Muscle layer of colon (tissue), 2 donors: ENCODE results near the gene FNTB.

ENCODE experiments used
- H3K27ac ChIP-seq: one replicate; pipeline ENCODE4 v1.7.0; 2013; ENCODE audit warnings: low read depth, mild to moderate bottlenecking, low read length, moderate library complexity
- H3K27me3 ChIP-seq, 2 donors: one replicate each; pipeline ENCODE4 v1.7.0; 2013; ENCODE audit warnings: low read length in 2 of 2, mild to moderate bottlenecking in 2 of 2; ENCODE audit not compliant: insufficient read depth in 2 of 2, control insufficient read depth in 1 of 2
- H3K36me3 ChIP-seq: one replicate; pipeline ENCODE4 v1.7.0; 2013; ENCODE audit warnings: mild to moderate bottlenecking, low read length; ENCODE audit not compliant: insufficient read depth
- H3K4me1 ChIP-seq: one replicate; pipeline ENCODE4 v1.7.0; 2013; ENCODE audit warnings: mild to moderate bottlenecking, low read length; ENCODE audit not compliant: insufficient read depth
- H3K4me3 ChIP-seq, 2 donors: one replicate each; pipeline ENCODE4 v1.7.0; 2013; ENCODE audit warnings: low read length in 2 of 2, low read depth in 1 of 2, mild to moderate bottlenecking in 1 of 2, moderate library complexity in 1 of 2
- H3K9ac ChIP-seq: one replicate; pipeline ENCODE4 v1.7.0; 2013; ENCODE audit warnings: low read length
- H3K9me3 ChIP-seq: one replicate; pipeline ENCODE4 v1.7.0; 2013; ENCODE audit warnings: mild to moderate bottlenecking, low read length
- donor health status: abdominal sarcoma.
- donor health status: Adenocarcinoma of cecum.

FNTB gene

DNA sequence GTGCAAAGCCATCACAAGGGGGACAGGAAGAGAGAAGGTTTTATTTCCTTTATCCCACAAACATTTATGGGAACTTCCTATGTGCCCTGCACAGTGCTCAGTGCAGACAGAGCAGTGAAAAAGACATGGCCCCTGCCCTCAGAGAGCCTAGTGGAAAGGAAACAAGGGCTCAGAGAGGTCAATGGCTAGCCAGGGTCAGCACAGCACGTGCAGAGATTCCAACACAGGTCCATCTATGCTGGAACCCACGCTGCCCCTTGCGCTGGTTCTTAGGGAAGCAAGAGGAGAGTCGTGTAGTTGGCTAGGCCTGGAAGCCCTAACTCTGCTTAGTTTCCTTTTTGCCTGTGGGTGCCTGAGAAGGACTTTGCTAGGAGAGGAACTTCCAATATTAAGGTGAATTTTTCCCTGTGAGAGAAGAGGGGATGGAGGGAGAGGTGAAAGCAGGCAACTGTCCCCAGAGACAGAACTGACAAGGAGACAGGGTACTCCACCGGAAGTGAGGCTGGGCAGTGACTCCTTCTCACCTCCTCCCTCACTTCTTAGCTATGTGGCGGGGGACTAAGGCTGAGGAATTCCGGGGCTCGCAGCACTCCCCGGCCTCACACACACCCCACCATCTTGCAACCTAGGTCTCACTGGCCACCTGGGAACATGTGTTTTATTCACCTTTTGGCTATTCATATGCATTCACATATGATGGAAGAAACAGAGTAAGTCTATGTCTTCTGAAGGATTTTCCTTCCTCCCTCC, 32.0 kb upstream of the FNTB start:
- H3K9me3 ChIP-seq = no peaks in the 10 kb centered on the region
- H3K36me3 ChIP-seq = no peaks in the 10 kb centered on the region
- H3K27ac ChIP-seq = no peak overlapping the region
- no peaks in the 10 kb centered on the region for H3K27me3 ChIP-seq
- no peak overlapping the region for H3K4me3 ChIP-seq
- no peaks in the 10 kb centered on the region for H3K4me1 ChIP-seq
- H3K9ac ChIP-seq = no peak overlapping the region

DNA sequence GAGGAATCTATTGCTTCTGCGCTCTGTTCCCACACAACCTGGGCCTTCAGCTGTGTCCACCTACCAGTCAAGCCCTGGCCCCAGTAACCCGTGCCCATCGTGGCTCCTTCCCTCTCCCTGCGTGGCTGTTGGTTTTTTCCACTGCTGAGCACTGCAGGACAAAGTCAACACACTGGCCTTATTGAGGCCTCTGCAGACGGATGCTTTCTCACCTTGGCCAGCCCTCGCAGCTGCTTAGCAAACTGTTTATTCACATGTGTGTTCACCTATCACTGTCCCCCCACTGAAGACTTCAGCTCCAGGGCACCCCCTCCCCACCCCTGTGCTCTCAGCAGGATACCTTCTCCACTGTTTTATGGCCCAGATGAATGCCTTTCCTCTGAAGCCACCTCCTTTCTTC, 31.4 kb upstream of the FNTB start:
- no peak overlapping the region for H3K4me3 ChIP-seq
- no peak overlapping the region for H3K9ac ChIP-seq
- H3K9me3 ChIP-seq = no peaks in the 10 kb centered on the region
- no peaks in the 10 kb centered on the region for H3K4me1 ChIP-seq
- no peak overlapping the region for H3K27ac ChIP-seq
- H3K27me3 ChIP-seq = no peaks in the 10 kb centered on the region
- no peaks in the 10 kb centered on the region for H3K36me3 ChIP-seq

DNA sequence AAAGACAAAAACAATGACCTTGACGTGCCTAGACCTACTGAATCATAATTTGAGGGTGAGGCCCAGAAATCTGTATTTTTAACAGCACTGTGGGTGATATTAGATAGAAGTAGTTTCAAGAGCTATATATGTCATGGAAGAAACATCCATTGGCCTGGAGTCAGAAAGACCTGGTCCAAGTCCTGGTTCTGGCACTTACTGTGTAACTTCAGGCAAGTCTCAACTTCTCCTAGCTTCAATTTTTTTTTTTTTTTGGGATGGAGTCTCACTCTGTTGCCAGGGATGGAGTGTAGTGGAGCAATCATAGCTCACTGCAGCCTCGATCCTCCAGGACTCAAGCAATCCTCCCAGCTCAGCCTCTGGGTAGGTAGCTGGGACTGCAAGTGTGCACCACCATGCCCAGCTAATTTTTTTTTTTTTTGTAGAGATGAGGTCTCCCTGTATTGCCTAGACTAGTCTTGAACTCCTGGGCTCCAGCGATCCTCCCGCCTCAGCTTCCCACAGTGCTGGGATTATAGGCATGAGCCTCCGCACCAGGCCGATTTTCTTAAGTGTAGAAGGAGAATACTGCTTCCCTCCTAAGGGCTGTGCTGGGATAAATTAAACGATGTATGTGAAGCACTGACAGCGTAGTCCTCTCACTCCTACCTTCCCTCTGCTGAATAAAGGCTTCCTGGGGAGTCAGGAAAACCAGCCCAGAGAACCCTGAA, 29.8 kb upstream of the FNTB start:
- H3K27me3 ChIP-seq = no peaks in the 10 kb centered on the region
- H3K9me3 ChIP-seq = no peaks in the 10 kb centered on the region
- no peaks in the 10 kb centered on the region for H3K36me3 ChIP-seq
- no peak overlapping the region for H3K4me3 ChIP-seq
- H3K4me1 ChIP-seq = no peaks in the 10 kb centered on the region
- H3K27ac ChIP-seq = no peak overlapping the region
- no peak overlapping the region for H3K9ac ChIP-seq

DNA sequence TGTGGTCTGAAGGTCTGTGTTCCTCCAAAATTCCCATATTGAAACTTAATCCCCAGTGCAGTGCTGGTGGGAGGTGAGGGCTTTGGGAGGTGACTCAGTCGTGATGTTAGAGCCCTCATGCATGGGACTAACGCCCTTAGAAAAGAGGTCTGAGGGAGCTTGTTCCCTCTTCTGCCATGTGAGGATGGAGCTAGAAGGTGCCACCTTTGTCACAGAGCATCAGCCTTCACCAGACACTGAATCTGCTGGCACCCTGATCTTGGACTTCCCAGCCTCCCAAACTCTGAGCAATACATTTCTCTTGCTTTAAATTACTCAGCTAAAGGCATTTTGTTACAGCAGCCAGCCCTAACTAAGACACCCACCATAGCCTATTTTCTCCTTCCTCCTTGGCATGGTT, 28.5 kb upstream of the FNTB start:
- H3K36me3 ChIP-seq = no peaks in the 10 kb centered on the region
- H3K27me3 ChIP-seq = no peaks in the 10 kb centered on the region
- no peak overlapping the region for H3K9ac ChIP-seq
- no peaks in the 10 kb centered on the region for H3K9me3 ChIP-seq
- H3K4me1 ChIP-seq = no peaks in the 10 kb centered on the region
- no peak overlapping the region for H3K27ac ChIP-seq
- no peak overlapping the region for H3K4me3 ChIP-seq

DNA sequence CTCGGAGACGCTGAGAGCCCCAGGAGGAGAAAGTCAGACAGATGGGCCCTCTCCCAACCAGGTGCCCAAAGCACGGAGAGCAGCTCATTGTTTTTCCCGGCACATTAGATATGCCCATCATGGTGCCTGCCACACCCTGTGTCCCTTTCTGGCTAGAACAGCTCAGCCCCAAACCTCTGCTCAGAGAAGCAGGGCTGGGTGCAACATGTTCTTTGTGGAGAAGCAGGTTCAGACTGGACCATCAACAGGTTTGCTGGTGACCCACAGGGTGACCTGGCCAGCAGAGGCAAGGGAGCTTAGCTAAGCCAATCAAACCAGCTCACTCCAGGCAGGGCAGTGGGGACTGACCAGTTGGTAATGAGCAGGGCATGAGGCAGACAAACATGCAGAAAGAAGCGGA, 28.0 kb upstream of the FNTB start:
- Histone ChIP-seq H3K27me3 (no peaks in the 10 kb centered on the region), H3K4me1 (no peaks in the 10 kb centered on the region), H3K9me3 (no peaks in the 10 kb centered on the region), H3K27ac (no peak overlapping the region), H3K36me3 (no peaks in the 10 kb centered on the region), H3K4me3 (no peak overlapping the region), H3K9ac (no peak overlapping the region)

DNA sequence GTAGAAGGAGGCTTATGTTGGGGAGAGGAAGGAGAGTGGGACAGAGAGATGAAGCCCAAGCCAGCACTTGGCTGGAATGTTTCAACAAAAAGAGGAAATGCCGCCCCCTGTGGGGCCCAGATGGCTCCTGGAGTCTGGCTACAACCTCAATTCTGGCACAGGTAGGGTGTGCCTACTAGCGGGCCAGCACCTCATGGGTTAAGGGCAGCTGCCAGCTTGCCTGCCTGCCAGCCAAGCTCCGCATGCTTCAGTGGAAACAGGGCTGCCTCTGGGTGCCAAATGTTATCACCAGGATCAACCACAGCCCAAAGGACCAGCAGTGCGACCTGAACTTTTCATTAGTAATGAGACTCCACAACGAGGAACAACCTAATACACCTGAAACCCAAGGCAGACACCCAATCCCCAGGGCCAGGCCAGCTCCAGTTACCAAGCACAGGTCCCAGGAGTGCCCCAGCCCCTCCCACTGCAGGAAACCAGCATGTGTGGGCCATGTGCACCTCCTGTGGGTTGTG, 25.9 kb upstream of the FNTB start:
- Histone ChIP-seq H3K27ac (no peak overlapping the region), H3K4me3 (no peak overlapping the region), H3K9me3 (no peaks in the 10 kb centered on the region), H3K36me3 (no peaks in the 10 kb centered on the region), H3K27me3 (no peaks in the 10 kb centered on the region), H3K4me1 (no peaks in the 10 kb centered on the region), H3K9ac (no peak overlapping the region)

DNA sequence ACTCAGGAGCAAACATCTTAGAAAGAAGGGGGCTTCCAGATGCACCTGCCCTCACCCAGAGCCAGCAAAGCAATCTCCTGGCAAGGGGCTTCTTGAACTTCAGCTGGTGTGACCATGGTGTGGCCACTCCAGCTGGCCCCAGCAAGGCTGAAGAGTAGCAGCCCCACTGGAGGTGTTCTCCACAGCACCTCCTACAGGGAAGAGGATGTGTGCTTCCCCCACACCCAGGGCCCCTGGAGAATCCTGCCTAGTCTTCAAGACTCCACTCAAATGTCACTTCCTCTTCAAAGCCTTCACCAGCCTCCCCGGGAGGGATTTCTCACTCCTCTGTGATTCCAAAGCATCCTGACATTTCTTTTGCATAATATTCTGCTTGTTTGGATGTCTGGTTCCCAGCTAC, 23.1 kb upstream of the FNTB start:
- no peaks in the 10 kb centered on the region for H3K9me3 ChIP-seq
- no peaks in the 10 kb centered on the region for H3K36me3 ChIP-seq
- no peak overlapping the region for H3K9ac ChIP-seq
- no peak overlapping the region for H3K4me3 ChIP-seq
- H3K4me1 ChIP-seq = no peaks in the 10 kb centered on the region
- H3K27me3 ChIP-seq = no peaks in the 10 kb centered on the region
- H3K27ac ChIP-seq = no peak overlapping the region

DNA sequence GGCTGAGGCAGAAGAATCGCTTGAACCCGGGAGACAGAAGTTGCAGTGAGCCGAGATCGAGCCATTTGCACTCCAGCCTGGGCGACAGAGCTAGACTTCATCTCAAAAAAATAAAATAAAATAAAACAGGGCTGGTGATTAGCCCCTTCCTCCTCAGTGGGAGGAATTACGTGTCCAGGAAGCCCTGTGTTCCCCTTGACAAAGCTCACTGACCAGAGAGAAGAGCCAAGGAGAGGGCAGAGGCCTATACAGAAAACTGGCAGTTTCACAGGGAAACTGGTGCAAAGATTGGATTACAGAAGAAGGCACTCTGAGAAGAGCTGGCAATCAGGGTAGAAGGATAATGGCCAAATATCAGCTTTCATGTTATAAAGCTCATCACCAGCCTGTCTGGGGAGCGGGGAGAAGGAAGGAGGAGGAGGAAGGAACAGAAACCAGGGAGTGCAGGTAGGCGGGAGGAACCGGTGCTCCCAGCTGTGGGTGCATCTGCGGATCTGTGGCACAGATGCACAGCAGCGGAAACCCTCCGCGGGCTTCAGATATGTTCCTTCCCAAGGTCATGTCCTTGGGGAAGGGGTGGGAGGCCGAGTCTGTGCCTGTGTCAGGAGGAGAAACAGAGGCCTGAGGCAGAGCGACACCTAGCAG, 21.2 kb upstream of the FNTB start:
- Histone ChIP-seq H3K36me3 (no peaks in the 10 kb centered on the region), H3K4me1 (no peaks in the 10 kb centered on the region), H3K9ac (no peak overlapping the region), H3K27ac (no peak overlapping the region), H3K4me3 (no peak overlapping the region), H3K9me3 (no peaks in the 10 kb centered on the region), H3K27me3 (no peaks in the 10 kb centered on the region)

DNA sequence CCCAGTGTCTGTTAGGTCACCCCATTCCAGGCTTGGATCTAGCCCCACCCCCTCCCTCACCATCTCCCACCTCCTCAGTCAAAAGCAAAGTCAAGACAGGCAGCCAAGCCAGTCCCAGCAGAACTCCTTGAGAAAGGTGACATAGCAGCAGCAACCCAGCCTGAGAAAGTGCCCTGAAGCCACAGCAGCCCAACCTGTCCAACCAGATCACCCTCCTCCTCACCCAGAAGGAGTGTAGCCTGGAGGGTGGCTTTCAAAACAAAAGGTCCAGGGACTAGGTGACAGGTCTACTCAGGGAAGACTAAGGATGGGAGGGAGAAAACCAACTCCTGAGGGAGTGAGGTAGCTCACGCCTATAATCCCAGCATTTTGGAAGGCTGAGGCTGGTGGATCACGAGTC, 19.7 kb upstream of the FNTB start:
- H3K9me3 ChIP-seq = no peaks in the 10 kb centered on the region
- no peaks in the 10 kb centered on the region for H3K36me3 ChIP-seq
- no peak overlapping the region for H3K4me3 ChIP-seq
- H3K27me3 ChIP-seq = peaks cover 0 to 12% of the 10 kb centered on the region in 2 donors
- H3K9ac ChIP-seq = no peak overlapping the region
- no peak overlapping the region for H3K27ac ChIP-seq
- H3K4me1 ChIP-seq = peaks cover 7% of the 10 kb centered on the region

DNA sequence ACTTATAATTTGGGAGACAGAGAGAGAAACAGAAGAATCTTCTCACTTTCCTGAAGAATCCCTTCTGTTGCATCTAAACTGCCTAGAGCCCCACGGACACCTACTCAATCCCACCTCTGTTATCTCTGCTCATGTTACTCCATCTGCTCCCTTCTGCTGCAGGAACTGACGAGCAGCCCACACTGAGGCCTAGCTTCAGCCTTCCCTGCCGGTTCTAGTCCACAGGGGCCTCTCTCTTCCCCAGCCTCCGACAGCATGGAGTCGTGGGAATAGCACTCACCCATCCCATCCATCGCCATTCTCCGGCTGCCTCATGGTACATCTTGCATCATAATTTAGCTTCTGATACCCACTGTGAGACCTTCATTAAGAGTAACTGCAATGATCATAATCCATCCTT, 18.5 kb upstream of the FNTB start:
- H3K4me1 ChIP-seq = peaks cover 12% of the 10 kb centered on the region
- peaks cover 0 to 12% of the 10 kb centered on the region in 2 donors for H3K27me3 ChIP-seq
- no peaks in the 10 kb centered on the region for H3K9me3 ChIP-seq
- H3K36me3 ChIP-seq = no peaks in the 10 kb centered on the region
- H3K27ac ChIP-seq = no peak overlapping the region
- H3K4me3 ChIP-seq = no peak overlapping the region
- no peak overlapping the region for H3K9ac ChIP-seq

DNA sequence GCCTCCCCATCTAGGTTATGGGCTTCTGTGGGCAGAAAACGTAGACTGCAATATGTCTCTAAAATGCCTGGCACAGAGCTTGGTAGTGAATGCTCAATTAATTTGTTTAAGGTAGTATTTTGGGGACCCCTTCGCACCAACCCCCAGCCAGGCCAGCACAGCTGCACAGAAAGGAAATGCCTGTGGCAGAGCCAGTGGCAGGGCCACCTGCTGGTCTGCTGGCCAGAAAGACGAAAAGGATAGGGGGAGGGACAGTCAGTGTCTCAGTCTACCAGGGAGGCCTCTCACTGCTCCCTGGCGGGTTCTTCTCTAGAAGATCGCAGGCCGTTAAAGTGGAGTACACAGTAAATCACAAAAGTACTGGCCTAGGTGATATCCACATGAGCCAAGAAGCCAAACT, 18.0 kb upstream of the FNTB start:
- Histone ChIP-seq H3K27me3 (peaks cover 0 to 12% of the 10 kb centered on the region in 2 donors), H3K4me1 (peaks cover 12% of the 10 kb centered on the region), H3K27ac (no peak overlapping the region), H3K9me3 (no peaks in the 10 kb centered on the region), H3K9ac (no peak overlapping the region), H3K36me3 (no peaks in the 10 kb centered on the region), H3K4me3 (no peak overlapping the region)
